LNCAP (cell line): Measurements from ENCODE around the gene NUDT21.

Experiments used
- CTCF ChIP-seq: fragments of 450-650 bp; IDR thresholded peaks from 2 replicates; pipeline ENCODE4 v1.5.1; 2017; ENCODE audit warnings: mild to moderate bottlenecking

The NUDT21 gene

DNA sequence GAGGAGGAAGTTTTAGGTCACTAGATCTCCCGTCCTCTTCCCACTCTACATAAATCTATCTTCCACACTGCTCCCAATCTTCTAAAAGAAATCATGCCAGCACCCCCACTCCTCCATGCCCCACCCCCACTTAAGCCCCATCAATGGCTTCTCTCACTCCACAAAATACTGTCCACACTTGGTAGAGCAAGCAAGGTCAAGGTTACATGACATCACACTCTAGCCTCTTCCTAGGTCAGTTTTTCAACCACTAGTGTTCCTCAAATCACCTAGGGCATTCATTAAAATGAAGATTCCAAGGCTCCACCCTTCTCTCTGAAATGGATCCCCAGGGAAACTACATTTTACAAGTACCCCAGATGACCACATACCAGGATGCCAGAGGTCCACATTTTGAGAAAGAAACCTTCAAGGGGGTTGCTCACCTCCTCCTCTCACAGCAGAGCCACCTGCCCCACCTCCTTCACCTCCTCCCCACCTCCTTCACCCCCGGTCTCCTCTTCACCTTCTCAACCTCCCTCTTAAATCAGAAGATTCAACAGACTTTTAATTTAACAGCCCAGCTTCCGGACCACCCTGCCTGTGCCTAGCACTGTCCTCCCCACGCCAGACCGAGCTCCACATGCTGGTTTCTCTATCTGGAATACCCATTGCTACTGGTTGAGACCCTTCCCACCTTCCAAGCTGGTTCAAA, 29.0 kb downstream of the NUDT21 start:
- TF ChIP-seq CTCF, result no peak

GRCh38 chr16:56421313-56421712, 29.8 kb downstream of the NUDT21 start:
- TF ChIP-seq CTCF, result no peak

- no peak for TF ChIP-seq CTCF
Measured at GRCh38 chr16:56420613-56421012, 30.5 kb downstream of the NUDT21 start.

DNA sequence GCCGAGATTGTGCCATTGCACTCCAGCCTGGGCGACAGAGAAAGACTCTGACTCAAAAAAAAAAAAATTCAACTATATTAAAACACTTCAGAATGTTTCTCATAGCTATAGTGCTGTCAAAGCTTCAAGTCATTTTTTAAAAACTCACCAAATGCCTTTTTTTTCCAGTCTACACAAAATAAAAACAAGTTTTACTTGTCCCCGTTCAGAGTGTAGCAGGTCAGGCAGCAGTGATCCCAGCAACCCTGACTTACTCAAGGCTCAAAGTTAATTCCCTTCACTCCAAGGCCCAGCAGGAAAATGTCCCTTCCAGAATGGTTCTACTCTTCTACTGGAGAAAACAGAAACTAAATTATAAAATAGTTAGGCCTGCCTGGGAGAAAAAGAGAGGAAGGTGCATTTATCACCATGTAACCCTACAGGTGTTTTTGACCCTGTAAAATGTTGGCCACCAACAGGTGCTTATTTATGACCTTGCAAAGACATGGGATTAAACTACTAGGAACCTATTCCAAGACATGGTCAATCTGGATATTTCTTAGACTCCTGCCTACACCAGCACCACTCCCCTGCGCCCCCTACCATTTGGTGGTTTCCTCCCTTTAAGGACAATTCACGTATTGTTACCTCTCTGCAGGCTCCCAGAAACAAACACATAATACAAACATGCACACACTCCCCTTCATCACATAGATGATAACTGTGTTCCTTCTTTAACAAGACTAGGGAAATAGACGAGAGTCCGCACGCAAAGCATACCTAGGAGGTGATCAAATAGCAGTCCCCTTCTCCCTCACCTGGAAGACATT, 31.2 kb downstream of the NUDT21 start:
- no peak for TF ChIP-seq CTCF

DNA sequence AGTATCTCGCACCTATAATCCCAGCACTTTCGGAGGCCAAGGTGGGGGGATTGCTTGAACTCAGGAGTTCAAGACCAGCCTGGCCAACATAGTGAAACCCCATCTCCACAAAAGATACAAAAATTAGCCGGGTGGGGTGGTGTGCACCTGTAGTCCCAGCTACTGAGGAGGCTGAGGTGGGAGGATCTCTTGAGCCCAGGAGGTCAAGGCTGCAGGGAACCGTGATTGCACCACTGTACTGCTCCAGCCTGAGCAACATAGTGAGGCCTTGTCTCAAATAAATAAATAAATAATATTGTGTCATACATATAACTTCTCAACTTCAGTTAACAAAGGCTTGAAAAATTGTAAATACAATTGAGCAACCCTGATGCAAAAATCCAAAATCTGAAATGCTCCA, 34.0 kb downstream of the NUDT21 start:
- TF ChIP-seq CTCF, result no peak

- no peak for TF ChIP-seq CTCF
Measured at GRCh38 chr16:56415875-56416274, 35.3 kb downstream of the NUDT21 start.

DNA sequence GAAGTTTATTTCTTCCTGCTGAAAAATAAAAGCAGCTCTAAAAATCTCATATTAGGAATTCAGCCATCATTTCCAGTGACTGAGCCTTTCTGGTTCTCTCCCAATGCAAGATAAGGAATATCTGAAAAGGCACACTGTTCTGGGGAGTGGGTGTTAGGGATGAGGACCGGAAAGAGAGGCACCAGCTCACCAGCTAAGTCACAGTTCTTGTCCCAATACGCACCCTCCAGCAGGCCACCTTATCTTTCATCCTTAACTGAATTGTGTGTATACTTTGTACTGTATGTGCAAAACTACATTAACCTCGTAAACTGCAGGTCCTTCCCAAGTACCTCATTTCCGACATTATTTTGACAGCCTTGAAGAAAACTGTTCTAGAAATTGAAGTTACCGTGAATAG, 36.8 kb downstream of the NUDT21 start:
- no peak for TF ChIP-seq CTCF
